ENCODE results near the gene ACAA1.

- TF ChIP-seq POLR2A (IDR thresholded peaks at IDR 0.05) (no peak), CTCF (IDR thresholded peaks at IDR 0.05 in 8 of 11, conservative IDR thresholded peaks at IDR 0.05 in 3 of 11) (no peak)
Measured at GRCh38 chr3:38141173-38141951, 4.4 kb upstream of the ACAA1 start.
